OCI-LY7 (cell line): ENCODE results near the gene HOXB8. TPM values are rescaled to one million over a fixed set of nuclear protein-coding genes. Genes with fewer than 3 reads are reported as not detected.

ENCODE experiments used
- BruUV-seq: library from RNA; stranded (reverse); fragments of 400-500 nt; replicated peaks from 2 replicates; lab custom pipeline; 2021; lab: Mats Ljungman, UMichigan
- CTCF ChIA-PET: fragments of 300-600 bp; sonication (Branson Sonifier 250); formaldehyde crosslinking; loops from one replicate; lab custom pipeline; 2022; ENCODE audit warnings: antibody characterized with exemption; ENCODE audit not compliant: unreplicated experiment; lab: Charles Lee
- POLR2A ChIA-PET: fragments of 300-600 bp; sonication (Branson Sonifier 250); formaldehyde crosslinking; loops from one replicate; lab custom pipeline; 2022; ENCODE audit warnings: antibody characterized with exemption; lab: Charles Lee
- DNase-seq: peaks from one replicate; pipeline ENCODE4 v3.0.0-alpha.2; 2015; ENCODE audit warnings: low spot score
- H2AFZ ChIP-seq: fragments of 200-600 bp; sonication (generic), shearing (Covaris generic); 2 replicates; pipeline ENCODE4 v1.6.1; 2014; ENCODE audit warnings: mild to moderate bottlenecking, antibody characterized with exemption, low read length, moderate library complexity
- H3K27ac ChIP-seq: fragments of 200-600 bp; sonication (generic); 2 replicates; pipeline ENCODE4 v1.5.1; 2014; ENCODE audit warnings: mixed run types, low read depth, mild to moderate bottlenecking, moderate library complexity, low read length, inconsistent platforms; ENCODE audit not compliant: poor library complexity, severe bottlenecking
- H3K36me3 ChIP-seq: fragments of 200-600 bp; sonication (generic); 2 replicates; pipeline ENCODE4 v1.6.1; 2014; ENCODE audit warnings: mild to moderate bottlenecking, antibody characterized with exemption, low read length, moderate library complexity, mixed read lengths; ENCODE audit not compliant: insufficient read depth
- H3K4me1 ChIP-seq: fragments of 200-600 bp; sonication (generic); 2 replicates; pipeline ENCODE4 v1.5.1; 2014; ENCODE audit warnings: mild to moderate bottlenecking, low read length; ENCODE audit not compliant: insufficient read depth, poor library complexity, severe bottlenecking
- H3K4me2 ChIP-seq: fragments of 200-600 bp; sonication (generic); 2 replicates; pipeline ENCODE4 v1.6.1; 2014; ENCODE audit warnings: mild to moderate bottlenecking, low read length
- H3K4me3 ChIP-seq: fragments of 200-600 bp; sonication (generic); 2 replicates; pipeline ENCODE4 v1.5.1; 2014; ENCODE audit warnings: mild to moderate bottlenecking, low read depth, low read length; ENCODE audit not compliant: poor library complexity, severe bottlenecking
- H3K79me2 ChIP-seq: fragments of 200-600 bp; sonication (generic); 2 replicates; pipeline ENCODE4 v1.6.1; 2016; ENCODE audit warnings: low read depth, mild to moderate bottlenecking, low read length, moderate library complexity, mixed read lengths; ENCODE audit not compliant: insufficient read depth
- H3K9me2 ChIP-seq: fragments of 200-600 bp; sonication (generic); 2 replicates; pipeline ENCODE4 v1.6.1; 2016; ENCODE audit warnings: mild to moderate bottlenecking, low read length, mixed read lengths; ENCODE audit not compliant: insufficient read depth
- H3K9me3 ChIP-seq: fragments of 200-600 bp; sonication (generic); 2 replicates; pipeline ENCODE4 v1.6.1; 2014; ENCODE audit warnings: mild to moderate bottlenecking, mixed run types, low read length, mixed read lengths
- H4K20me1 ChIP-seq: fragments of 200-600 bp; sonication (generic); 2 replicates; pipeline ENCODE4 v1.6.1; 2014; ENCODE audit warnings: mild to moderate bottlenecking, antibody characterized with exemption, low read length, moderate library complexity, mixed read lengths; ENCODE audit not compliant: insufficient read depth
- EZH2phosphoT487 ChIP-seq: fragments of 200-600 bp; sonication (generic); IDR thresholded peaks from 2 replicates; pipeline ENCODE4 v1.6.1; 2018; ENCODE audit warnings: low read depth, borderline replicate concordance, mild to moderate bottlenecking, mixed run types, antibody characterized with exemption, low read length, moderate library complexity, mixed read lengths
- intact Hi-C: fragments of 100-400 bp; cut with micrococcal nuclease; formaldehyde crosslinking; loops from one replicate; pipeline ENCODE4 v1.10.0; 2022; ENCODE audit not compliant: unreplicated experiment
- total RNA-seq, 2 experiments: library from RNA; depleted of rRNA in 1 of 2; stranded (reverse); fragments of >200 nt in 1 of 2; shearing (Covaris generic) in 1 of 2; gene quantifications; 2 replicates each; pipeline ENCODE4 v1.2.3, GENCODE V29; 2014 to 2022
- TF ChIP-seq, protein P1 (sequence below): fragments of 200-600 bp; sonication (generic); conservative IDR thresholded peaks from 2 replicates; pipeline ENCODE4 v1.5.1; 2014; ENCODE audit warnings: mild to moderate bottlenecking, antibody characterized with exemption, low read length, moderate library complexity, mixed read lengths

HOXB8 gene
- total RNA-seq, 2 experiments from 2014 or later = not detected

DNA sequence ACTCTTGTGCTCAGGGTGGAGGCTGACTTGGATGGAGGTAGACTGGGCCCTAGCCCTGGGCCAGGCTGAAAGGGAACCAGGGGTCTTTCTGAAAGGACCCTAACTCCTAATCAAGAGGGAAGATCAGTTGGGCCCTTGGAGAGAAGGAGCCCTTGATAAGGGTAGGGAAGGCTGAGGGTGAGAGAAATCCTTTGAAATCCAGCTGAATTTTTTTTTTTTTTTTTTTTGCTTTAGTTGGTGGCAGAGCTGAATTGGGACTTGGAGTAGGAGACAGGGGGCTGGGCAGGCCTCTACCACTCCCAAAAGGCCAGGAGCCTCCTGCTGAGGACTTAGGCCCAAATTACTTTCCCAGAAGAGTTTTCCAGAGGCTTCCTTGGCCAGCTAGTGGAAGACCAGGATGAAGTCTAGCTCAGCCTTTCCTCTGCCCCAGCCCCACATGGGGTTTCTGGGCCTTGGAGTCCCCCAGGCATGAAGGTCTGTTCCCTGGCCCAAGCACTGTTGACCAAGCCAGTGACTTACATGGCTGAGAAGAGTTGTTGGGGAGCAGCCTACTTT lies 24.4 kb downstream of the HOXB8 start:
- Histone ChIP-seq H3K9me3 (no peaks in the 10 kb centered on the region), H3K9me2 (no peaks in the 10 kb centered on the region), H3K36me3 (no peaks in the 10 kb centered on the region), H3K27ac (no peak overlapping the region), H4K20me1 (no peaks in the 10 kb centered on the region), H3K79me2 (no peaks in the 10 kb centered on the region), H3K4me1 (peaks cover 25% of the 10 kb centered on the region), H2AFZ (no peak overlapping the region), H3K4me2 (no peak overlapping the region), H3K4me3 (no peak overlapping the region)
- intact Hi-C loops = loop anchor here (10.0 kb wide), 1 partner anchor 326 kb away; no protein-coding TSS in a partner anchor
- no TSS peak for BruUV-seq
- POLR2A ChIA-PET = interaction anchor here (0.6 kb wide), 1 partner anchor 233 kb away, joined by 3 read pairs; no protein-coding TSS in a partner anchor
- no peak for TF ChIP-seq EZH2phosphoT487
- TF ChIP-seq, protein P1, sequence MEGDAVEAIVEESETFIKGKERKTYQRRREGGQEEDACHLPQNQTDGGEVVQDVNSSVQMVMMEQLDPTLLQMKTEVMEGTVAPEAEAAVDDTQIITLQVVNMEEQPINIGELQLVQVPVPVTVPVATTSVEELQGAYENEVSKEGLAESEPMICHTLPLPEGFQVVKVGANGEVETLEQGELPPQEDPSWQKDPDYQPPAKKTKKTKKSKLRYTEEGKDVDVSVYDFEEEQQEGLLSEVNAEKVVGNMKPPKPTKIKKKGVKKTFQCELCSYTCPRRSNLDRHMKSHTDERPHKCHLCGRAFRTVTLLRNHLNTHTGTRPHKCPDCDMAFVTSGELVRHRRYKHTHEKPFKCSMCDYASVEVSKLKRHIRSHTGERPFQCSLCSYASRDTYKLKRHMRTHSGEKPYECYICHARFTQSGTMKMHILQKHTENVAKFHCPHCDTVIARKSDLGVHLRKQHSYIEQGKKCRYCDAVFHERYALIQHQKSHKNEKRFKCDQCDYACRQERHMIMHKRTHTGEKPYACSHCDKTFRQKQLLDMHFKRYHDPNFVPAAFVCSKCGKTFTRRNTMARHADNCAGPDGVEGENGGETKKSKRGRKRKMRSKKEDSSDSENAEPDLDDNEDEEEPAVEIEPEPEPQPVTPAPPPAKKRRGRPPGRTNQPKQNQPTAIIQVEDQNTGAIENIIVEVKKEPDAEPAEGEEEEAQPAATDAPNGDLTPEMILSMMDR = no peak
- CTCF ChIA-PET = no interaction called here
- no peak for DNase-seq

DNA sequence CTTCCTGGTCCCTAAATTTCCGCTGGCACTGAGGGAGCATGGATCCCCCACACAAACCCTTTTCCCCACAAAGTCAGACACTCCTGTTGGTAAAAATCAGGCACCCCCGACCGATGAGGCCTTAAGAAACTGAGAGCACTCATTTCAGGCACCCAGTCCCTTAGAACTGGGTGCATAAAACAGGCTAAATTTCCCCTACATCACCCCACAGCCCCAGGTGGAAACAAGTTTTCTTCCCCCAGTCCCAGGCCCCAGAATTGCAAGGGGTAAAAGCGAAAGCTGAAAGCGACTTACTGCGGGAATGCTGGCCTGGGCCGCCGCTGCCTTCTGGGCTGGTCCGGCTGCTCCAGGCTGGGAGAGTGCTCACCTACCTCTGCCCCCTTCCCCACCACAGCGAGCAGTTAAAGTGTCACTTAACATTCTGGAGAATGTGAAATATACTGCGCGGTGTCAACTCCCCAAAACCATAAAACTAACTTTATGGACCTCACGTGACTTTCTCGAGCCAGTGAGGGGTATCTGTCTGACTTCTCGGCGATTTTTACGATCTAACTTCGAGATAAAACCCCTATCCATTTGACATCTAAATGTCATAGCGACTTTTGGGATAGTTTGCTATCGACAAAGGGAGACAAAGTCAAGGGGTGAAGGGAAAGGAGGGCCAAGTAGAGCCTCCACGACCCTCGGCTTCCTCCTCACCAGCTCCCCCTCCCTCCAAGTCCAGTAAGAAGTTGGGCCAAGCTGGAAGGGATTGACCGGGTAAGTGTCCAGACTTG lies 25.1 kb downstream of the HOXB8 start, which contains the start of gene HOXB3:
Gene HOXB3, minus strand, starts transcription at position 411 of the 776 bp plus-strand sequence. CDS start 37,767 bp downstream, outside the sequence.
- no peaks in the 10 kb centered on the region for H4K20me1 ChIP-seq
- H3K4me2 ChIP-seq = no peak within 1 kb of the TSS
- no peak for TF ChIP-seq EZH2phosphoT487
- TF ChIP-seq, protein P1 = no peak
- no peak within 1 kb of the TSS for H3K4me3 ChIP-seq
- no peak within 1 kb of the TSS for H2AFZ ChIP-seq
- H3K4me1 ChIP-seq = peaks cover 29% of the 10 kb centered on the region
- ChIA-PET POLR2A (no interaction called here), CTCF (no interaction called here)
- H3K36me3 ChIP-seq = no peaks in the 10 kb centered on the region
- no peak within 1 kb of the TSS for H3K27ac ChIP-seq
- H3K9me3 ChIP-seq = no peaks in the 10 kb centered on the region
- intact Hi-C loops = loop anchor here (10.0 kb wide), 1 partner anchor 325 kb away; no protein-coding TSS in a partner anchor
- no TSS peak for BruUV-seq
- H3K9me2 ChIP-seq = no peaks in the 10 kb centered on the region
- no peak for DNase-seq
- H3K79me2 ChIP-seq = no peaks in the 10 kb centered on the region
